ENCODE measurements around the gene DIS3L2. TPM values are rescaled to one million over a fixed set of nuclear protein-coding genes. Genes with fewer than 3 reads are reported as not detected.

Gene DIS3L2
- total RNA-seq, 2 experiments from 2014 or later, result 20.2 to 20.6 TPM

GRCh38 chr2:231936491-231936890, 25.0 kb upstream of the DIS3L2 start:
- Histone ChIP-seq H4K20me1 (ENCODE audit: insufficient read depth, low read length) (no peaks in the 10 kb centered on the region), H3K9me3 (ENCODE audit: low read length) (no peaks in the 10 kb centered on the region), H3K4me2 (ENCODE audit: low read length) (no peak overlapping the region), H3K4me1 (ENCODE audit: insufficient read depth, low read length, poor library complexity, severe bottlenecking) (peaks cover 19% of the 10 kb centered on the region), H2AFZ (ENCODE audit: low read length) (no peak overlapping the region), H3K79me2 (ENCODE audit: insufficient read depth, low read depth, low read length) (no peaks in the 10 kb centered on the region), H3K36me3 (ENCODE audit: insufficient read depth, low read length) (no peaks in the 10 kb centered on the region), H3K27ac (ENCODE audit: low read depth, low read length, poor library complexity, severe bottlenecking) (no peak overlapping the region), H3K4me3 (ENCODE audit: low read depth, low read length, poor library complexity, severe bottlenecking) (no peak overlapping the region), H3K9me2 (ENCODE audit: insufficient read depth, low read length) (no peaks in the 10 kb centered on the region)
- no TSS peak for BruUV-seq (replicated peaks)
- DNase-seq (ENCODE audit: low spot score), result no peak
- intact Hi-C loops (cut with micrococcal nuclease; ENCODE audit: unreplicated experiment), result no loop called here
- TF ChIP-seq EZH2phosphoT487 (IDR thresholded peaks at IDR 0.05; ENCODE audit: borderline replicate concordance, low read depth, low read length), result no peak
- TF ChIP-seq CTCF (conservative IDR thresholded peaks at IDR 0.05; ENCODE audit: low read length), result no peak
- ChIA-PET CTCF (ENCODE audit: unreplicated experiment) (no interaction called here), POLR2A (no interaction called here)

DNA sequence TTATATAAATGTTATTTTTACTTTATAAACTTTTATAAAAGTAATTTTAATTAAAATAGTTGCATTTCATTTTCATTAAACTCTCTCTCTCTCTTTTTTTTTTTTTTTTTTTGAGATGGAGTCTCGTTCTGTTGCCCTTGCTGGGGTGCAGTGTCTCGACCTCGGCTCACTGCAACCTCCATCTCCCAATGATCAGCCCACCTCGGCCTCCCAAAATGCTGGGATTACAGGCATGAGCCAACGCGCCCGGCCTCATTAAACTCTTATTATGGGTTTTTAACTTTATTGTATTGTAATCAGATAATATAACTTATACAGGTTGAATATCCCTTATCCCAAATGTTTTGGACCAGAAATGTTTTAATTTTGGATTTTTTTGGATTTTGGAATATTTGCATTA, 24.5 kb upstream of the DIS3L2 start:
- H3K4me2 ChIP-seq (ENCODE audit: low read length), result no peak overlapping the region
- no peaks in the 10 kb centered on the region for H3K9me2 ChIP-seq (ENCODE audit: insufficient read depth, low read length)
- intact Hi-C loops (cut with micrococcal nuclease; ENCODE audit: unreplicated experiment), result no loop called here
- no peaks in the 10 kb centered on the region for H4K20me1 ChIP-seq (ENCODE audit: insufficient read depth, low read length)
- no peaks in the 10 kb centered on the region for H3K79me2 ChIP-seq (ENCODE audit: insufficient read depth, low read depth, low read length)
- ChIA-PET POLR2A (no interaction called here), CTCF (ENCODE audit: unreplicated experiment) (no interaction called here)
- H3K27ac ChIP-seq (ENCODE audit: low read depth, low read length, poor library complexity, severe bottlenecking), result no peak overlapping the region
- DNase-seq (ENCODE audit: low spot score), result no peak
- no peaks in the 10 kb centered on the region for H3K36me3 ChIP-seq (ENCODE audit: insufficient read depth, low read length)
- no peaks in the 10 kb centered on the region for H3K9me3 ChIP-seq (ENCODE audit: low read length)
- H3K4me3 ChIP-seq (ENCODE audit: low read depth, low read length, poor library complexity, severe bottlenecking), result no peak overlapping the region
- BruUV-seq (replicated peaks), result no TSS peak
- TF ChIP-seq EZH2phosphoT487 (IDR thresholded peaks at IDR 0.05; ENCODE audit: borderline replicate concordance, low read depth, low read length), result no peak
- no peak for TF ChIP-seq CTCF (conservative IDR thresholded peaks at IDR 0.05; ENCODE audit: low read length)
- H2AFZ ChIP-seq (ENCODE audit: low read length), result no peak overlapping the region
- H3K4me1 ChIP-seq (ENCODE audit: insufficient read depth, low read length, poor library complexity, severe bottlenecking), result peaks cover 19% of the 10 kb centered on the region

DNA sequence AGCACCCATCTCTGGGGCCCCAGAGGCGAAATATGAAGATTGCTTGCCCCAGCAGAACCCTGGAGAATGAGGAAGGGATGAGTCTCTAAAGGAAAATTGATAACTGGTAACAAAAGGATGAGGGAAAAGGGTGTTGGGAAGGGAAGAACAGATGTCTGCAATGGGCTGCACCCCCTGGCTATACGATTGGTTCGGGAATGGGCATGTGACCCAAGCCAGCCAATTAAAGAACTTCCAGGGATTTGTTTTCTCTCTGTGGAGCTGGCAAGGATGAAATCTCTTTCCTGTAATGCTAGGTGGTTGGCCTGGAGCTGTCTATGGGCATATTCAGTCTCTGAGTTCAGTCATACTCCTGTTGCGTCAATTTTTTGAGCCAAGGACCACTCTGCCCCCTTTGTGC, 22.5 kb upstream of the DIS3L2 start:
- H3K79me2 ChIP-seq (ENCODE audit: insufficient read depth, low read depth, low read length), result no peaks in the 10 kb centered on the region
- POLR2A ChIA-PET, result no interaction called here
- TF ChIP-seq CTCF (conservative IDR thresholded peaks at IDR 0.05; ENCODE audit: low read length), result no peak
- no peak for TF ChIP-seq EZH2phosphoT487 (IDR thresholded peaks at IDR 0.05; ENCODE audit: borderline replicate concordance, low read depth, low read length)

More for the DNA sequence above, 22.5 kb upstream of the DIS3L2 start:
- Histone ChIP-seq H3K36me3 (ENCODE audit: insufficient read depth, low read length) (no peaks in the 10 kb centered on the region), H3K9me3 (ENCODE audit: low read length) (no peaks in the 10 kb centered on the region), H3K4me2 (ENCODE audit: low read length) (no peak overlapping the region), H3K4me1 (ENCODE audit: insufficient read depth, low read length, poor library complexity, severe bottlenecking) (peaks cover 6% of the 10 kb centered on the region), H3K27ac (ENCODE audit: low read depth, low read length, poor library complexity, severe bottlenecking) (no peak overlapping the region), H3K9me2 (ENCODE audit: insufficient read depth, low read length) (no peaks in the 10 kb centered on the region), H2AFZ (ENCODE audit: low read length) (no peak overlapping the region), H4K20me1 (ENCODE audit: insufficient read depth, low read length) (no peaks in the 10 kb centered on the region), H3K4me3 (ENCODE audit: low read depth, low read length, poor library complexity, severe bottlenecking) (no peak overlapping the region)
- CTCF ChIA-PET (ENCODE audit: unreplicated experiment), result no interaction called here
- intact Hi-C loops (cut with micrococcal nuclease; ENCODE audit: unreplicated experiment), result no loop called here
- DNase-seq (ENCODE audit: low spot score), result no peak
- no TSS peak for BruUV-seq (replicated peaks)

Measured in OCI-LY7 (cell line).